ENCODE measurements around the gene LDLRAD4.
A peak's percentile ranks its signal among the peaks of the same experiment; 100 is the strongest.

LDLRAD4 gene

DNA sequence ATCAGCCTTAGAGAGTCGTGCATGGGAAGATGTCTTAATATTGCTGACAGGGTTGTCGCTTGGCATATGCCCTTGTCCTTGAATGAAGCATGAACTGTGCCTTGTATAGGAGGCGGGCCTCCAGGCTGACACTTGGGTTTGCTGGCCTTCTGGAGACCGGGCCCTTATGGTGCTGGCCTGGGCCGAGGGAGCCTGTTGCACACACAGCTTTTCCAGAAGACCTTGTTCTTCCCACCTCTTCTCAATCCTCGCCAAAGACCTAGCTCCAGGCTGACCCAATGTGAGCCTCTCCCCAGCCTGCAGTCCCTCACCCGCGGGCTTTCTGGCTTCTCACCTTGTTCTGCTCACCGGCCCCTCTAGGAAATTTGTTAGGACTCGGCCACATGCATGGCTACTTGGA lies 308.7 kb downstream of the LDLRAD4 start:
- H3K27ac ChIP-seq: no peak overlapping the region
- TF ChIP-seq CTCF (conservative IDR thresholded peaks at IDR 0.05) (no peak), ZFX (IDR thresholded peaks at IDR 0.05) (no peak)

DNA sequence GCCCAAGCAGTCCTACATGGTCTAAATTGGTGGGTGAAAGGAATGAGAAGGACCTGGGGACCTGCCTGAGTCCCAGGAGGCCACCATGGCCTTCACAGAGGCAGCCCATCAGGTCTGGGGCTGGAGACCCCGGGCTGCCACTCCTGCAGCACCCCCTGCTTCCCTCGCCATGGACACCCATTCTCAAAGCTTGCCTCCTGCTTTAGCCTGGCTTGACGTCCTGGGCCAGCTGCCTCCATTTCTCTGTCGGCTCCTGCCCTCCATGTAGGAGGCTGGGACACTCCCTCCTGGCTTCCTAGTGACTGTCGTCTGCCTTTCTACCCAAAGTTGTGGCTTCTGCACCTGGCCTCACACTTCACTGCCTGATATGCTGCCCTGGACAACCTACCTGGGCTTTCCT lies 309.2 kb downstream of the LDLRAD4 start:
- TF ChIP-seq ZFX (IDR thresholded peaks at IDR 0.05) (no peak), CTCF (conservative IDR thresholded peaks at IDR 0.05) (no peak)
- no peak overlapping the region for H3K27ac ChIP-seq

DNA sequence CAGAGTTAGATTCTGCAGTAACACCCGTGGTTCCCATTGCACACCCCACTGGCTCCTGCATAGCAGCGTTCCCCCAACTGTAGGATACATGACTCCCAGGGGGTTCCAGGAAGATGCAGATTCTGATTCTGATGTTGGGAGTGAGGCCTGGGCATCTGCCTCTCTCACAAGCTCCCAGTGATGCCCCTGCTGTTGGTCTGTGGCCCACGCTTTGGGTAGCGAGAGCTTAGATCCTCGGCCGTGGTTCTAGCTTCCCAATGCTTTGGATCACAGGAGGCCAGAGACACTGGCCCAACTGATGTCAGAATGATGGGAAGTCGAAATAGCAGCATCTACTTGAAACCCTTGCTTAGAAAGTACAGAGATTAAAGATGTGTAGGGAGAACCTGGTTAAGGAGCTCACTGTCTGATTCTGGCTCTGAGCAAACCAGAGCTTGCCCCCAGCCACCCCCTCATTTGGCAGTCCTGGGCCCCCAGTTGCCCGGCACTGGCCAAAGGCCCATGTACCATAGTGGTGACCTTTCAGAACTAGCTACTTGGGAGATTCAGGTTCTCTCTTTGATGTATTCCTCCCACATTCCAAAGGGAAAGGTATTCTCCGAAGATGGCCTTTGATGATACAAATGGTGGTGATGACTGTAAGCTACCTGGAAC lies 310.3 kb downstream of the LDLRAD4 start:
- H3K27ac ChIP-seq: no peak overlapping the region
- no peak for TF ChIP-seq ZFX (IDR thresholded peaks at IDR 0.05)

DNA sequence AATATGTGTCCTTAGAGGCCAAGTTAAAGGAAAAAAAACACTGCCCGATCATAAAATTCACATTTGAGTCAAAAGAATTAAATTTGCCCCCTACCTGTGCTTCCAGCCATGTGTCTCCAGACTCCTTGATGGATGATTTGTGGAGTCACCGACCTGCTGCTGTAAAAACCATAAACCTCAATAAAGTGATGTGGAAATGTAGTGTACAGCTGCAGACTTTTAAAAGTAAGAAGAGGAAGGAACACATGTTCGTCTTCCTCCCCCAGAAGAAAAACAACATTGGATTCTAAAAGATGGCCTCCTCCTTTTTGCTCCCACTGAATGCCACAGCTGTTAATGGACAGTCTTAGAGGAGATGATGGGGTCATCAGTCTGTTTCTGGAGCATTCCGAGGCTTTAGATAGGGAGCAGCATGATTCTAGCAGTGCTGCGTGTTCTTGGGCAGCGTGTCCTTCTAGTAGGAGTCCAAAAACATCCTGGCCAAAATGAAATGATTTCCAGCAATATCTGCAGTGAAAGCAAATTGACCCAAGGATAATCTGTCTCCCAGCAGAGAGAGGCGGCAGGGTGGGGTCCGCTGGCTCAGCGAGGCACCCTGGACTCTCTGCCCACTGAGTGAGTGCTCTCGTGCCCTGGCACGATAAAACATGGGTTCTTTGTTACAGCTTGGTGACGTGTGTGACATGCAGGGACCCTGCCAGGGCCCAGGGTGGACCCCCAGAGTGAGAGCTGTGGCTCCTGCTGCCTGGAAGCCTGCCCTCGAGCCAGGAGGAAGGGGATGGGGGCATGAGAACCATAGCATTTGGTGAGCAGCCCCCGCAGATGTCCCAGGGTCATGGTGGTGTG lies 311.7 kb downstream of the LDLRAD4 start:
- TF ChIP-seq ZFX (IDR thresholded peaks at IDR 0.05): no peak
- no peak for TF ChIP-seq CTCF (conservative IDR thresholded peaks at IDR 0.05)
- no peak overlapping the region for H3K27ac ChIP-seq

DNA sequence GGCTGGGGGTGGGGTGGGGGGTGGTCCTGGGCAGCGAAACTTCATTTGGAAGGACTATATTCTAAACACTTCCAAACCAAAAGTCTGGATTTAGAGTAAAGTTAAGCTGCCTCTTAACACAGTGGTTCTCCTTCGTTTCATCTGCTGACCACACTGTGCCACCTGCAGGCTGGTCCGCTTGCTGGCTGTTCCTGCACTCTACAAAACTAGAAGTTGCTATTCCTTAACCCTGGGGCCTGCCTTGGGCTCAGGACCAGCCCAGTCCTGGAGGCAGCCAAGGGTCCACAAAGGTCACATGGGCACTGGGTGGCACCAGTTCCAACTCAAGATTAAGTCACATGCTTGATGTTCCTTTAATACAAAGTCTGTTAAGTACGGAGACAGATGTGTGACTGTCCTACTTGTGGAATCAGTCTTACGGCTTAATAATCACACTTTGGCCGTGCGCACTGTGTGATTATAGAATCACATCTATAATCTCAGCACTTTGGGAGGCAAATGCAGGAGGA lies 312.4 kb downstream of the LDLRAD4 start:
- TF ChIP-seq CTCF (conservative IDR thresholded peaks at IDR 0.05) (peak; percentile 56), ZFX (IDR thresholded peaks at IDR 0.05) (no peak)
- H3K27ac ChIP-seq: no peak overlapping the region

DNA sequence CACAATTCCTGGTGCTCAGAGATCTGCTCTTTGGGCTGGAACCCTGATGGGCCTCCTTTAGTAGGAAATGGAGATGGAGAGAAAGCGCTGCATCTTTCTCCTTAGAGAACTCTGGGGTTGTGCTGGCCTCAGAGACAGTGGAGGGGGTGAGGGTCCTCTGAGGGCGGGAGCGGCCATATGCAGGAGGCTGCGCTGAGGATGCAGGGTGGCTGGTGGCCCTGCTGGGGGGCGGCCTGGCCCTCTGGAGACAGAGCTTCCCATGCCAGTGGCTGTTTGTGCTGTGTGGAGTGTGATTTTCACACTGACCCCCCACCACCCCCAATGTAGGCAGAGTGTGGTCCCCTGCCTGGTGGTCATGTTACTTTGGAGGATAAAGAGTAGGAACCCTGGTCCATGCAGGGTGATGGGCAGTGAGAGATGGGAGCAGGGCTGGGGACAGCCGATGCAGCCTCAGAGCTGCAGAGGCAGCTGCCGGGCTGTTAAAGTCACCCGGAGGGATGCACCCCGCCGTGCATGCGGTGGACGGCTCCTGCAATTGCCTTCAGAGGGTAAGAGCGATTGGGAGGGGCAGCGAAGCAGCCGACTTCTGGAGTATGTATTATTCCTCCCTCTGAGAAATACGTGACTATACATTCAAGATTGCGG lies 313.2 kb downstream of the LDLRAD4 start:
- H3K27ac ChIP-seq: no peak overlapping the region
- TF ChIP-seq CTCF (conservative IDR thresholded peaks at IDR 0.05) (no peak), ZFX (IDR thresholded peaks at IDR 0.05) (no peak)

DNA sequence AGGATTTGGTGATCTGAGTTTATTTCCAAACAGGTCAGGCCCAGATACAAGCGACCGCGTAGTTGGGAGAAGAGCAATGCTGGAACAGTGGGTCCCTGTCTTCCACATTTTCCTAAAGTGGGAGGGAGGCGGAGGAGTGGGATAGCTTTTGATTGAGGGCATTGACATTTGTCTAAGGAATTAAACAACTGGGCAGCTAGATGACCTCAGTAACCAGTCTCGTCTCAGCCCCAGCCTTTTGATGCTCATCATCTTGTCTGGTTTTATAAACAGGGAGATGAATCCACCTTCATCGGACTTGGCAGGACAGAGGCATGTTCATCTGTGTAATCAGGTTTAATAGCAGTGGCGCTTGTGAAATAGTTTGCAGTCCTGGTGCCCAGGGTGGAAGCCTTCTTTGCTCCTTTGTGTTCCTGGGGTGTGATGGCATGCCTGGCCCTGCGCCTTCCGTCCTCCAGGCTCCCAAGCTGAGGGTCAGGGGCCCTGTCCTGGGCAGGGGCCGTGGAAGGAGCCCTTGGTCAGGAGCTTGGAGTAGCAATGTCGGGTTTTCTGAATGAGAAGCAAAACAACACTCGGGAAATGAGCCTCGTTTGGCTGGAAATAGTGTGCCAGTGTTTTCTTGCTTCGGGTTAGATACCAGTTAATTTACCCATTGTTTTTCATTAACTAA lies 314.0 kb downstream of the LDLRAD4 start:
- no peak overlapping the region for H3K27ac ChIP-seq
- TF ChIP-seq ZFX (IDR thresholded peaks at IDR 0.05): no peak
- no peak for TF ChIP-seq CTCF (conservative IDR thresholded peaks at IDR 0.05)
